AML-193 (cell line): ENCODE measurements around the gene PANX1.
A peak's percentile ranks its signal among the peaks of the same experiment; 100 is the strongest.
"Not testable (repeated sequence)": the region's sequence is repeated elsewhere in the genome, so short reads cannot be mapped to it uniquely, and the experiment has no call there.

Experiments
- DNase-seq, 2 experiments: peaks; one replicate each; lab custom pipeline; 2025; lab: John Stamatoyannopoulos, UW

PANX1 gene

DNA sequence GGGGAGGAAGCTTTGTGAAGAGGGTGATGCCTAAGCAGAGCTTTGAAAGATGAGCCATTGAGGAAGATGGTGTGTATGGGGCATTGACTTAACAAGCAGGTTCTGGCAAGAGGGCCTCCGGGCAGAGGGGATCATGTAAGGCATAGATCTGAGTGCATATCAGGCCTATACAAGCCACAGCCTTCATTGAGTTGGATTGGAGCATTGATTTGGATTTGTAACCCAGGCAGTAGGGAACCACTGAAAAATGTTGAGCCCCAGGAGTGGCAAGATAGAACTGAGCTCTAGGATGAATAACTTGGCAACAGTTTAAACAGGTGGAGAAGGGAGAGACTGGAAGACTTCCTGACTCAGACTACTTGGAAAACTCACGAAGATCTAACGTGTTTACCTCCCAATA lies 21.4 kb downstream of the PANX1 start:
- DNase-seq: no peak

DNA sequence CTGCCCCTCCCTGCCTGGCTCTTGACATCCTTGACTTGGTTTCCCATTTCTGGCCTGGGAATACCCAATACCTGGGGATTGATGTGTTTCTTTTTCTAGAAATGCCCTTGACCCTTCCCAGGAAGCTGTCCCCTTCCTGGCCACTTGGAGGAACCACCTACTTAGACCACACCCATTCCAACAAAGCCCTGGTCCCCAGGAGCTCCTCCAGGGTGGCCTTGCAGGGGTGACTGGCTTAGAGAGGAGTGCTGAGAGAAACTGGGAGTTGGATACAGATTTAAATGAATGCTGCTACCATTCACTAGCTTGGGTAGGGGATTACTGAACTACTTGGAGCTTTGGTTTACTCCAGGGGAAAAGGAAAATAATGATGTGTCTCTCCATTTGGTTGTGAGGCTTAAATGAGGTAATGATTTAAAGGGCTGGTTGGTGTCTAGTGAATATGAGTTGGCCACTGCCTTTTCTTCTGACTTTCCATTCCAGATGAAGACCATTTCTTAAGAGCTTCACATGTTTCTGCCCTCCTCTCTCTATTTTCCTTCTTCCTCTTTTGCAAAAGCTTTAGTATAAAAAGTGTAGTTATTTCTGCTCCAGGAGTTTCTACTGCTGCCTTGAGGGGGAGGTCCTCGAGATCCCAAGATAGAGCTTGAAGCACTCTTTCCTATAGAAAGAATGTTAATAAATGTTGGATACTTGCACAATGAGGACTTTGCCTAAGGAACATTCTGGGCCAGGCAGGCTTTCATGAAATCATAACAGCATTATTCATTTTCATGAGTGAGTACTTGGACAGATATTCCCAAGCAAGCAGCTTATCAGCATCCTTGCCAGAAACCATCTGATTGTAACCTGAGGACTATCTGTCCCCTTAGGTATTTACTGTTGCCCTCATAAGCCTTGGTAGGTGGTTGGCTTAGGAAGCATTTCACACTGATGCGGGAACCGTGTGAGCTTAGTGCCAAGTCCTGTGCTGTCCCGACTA lies 22.4 kb downstream of the PANX1 start:
- DNase-seq: no peak

DNA sequence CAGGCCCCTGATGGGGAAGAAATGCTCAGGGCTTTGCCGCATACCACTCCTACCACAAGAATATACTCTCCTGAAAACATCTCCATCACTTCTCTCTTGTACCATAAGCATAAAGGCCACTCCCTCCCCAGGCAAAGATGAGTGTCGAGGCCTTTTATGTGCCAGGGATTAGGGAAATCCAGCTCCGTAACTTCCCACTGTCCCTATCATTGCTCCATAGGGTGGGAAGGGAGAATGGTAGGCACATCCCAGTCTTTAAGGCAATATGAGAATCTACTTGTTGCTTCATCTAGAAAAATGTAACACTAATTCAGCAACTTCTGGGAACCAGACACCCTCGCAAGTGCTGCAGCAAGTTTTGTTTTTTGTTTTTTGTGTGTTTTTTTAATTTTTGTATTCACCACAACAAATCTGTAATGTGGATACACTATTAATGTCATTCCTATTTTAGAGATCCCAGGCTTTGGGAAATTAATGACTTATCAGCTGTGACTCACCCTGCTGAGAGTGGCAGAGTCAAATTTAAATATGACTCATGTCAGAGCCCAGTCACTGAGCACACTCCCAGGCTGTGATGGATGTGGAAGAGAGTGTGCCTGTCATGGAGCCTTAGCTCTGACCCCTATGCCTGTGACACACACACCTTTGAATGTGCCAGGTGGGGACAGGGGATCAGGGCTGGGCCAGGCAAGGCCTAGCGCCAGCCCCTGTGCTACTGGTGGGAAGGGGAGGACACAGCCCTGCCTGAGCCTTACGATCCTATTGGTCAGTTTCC lies 23.4 kb downstream of the PANX1 start:
- DNase-seq: no peak

DNA sequence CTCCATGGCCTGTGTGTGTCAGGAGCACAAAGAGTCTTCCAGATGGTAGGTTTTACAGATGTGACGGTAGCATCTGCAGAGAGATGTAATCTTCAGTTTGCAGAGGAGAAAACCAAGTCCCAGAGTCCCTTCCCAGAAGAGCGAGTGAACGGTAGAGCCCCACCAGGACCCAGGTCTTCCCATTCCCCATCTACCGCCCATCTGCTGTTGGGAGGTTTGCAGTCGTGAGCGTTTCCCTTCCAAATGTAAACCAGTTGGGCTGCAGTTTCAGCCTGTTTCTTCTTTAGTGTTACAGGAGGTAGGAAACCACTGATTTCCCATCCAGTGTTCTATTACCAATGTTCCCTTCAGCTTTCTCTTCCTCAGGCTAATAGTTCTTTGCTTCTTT lies 24.0 kb downstream of the PANX1 start:
- no peak for DNase-seq

DNA sequence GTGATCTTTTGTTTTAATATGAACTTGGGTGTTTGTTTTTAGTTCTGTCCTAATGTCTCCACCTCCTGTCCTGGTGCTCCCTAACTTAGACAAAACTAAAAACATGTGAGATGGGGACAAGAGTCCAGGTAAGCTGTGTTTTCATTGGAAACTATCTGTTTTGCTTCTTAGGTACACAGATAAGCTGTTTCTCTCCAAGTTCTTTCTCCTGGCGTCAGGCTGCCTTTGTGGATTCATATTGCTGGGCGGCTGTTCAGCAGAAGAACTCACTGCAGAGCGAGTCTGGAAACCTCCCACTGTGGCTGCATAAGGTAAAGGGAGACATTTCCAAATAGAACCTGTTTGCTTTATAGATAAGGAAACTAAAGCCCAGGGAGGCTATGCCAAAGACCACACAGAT lies 24.7 kb downstream of the PANX1 start:
- no peak for DNase-seq

DNA sequence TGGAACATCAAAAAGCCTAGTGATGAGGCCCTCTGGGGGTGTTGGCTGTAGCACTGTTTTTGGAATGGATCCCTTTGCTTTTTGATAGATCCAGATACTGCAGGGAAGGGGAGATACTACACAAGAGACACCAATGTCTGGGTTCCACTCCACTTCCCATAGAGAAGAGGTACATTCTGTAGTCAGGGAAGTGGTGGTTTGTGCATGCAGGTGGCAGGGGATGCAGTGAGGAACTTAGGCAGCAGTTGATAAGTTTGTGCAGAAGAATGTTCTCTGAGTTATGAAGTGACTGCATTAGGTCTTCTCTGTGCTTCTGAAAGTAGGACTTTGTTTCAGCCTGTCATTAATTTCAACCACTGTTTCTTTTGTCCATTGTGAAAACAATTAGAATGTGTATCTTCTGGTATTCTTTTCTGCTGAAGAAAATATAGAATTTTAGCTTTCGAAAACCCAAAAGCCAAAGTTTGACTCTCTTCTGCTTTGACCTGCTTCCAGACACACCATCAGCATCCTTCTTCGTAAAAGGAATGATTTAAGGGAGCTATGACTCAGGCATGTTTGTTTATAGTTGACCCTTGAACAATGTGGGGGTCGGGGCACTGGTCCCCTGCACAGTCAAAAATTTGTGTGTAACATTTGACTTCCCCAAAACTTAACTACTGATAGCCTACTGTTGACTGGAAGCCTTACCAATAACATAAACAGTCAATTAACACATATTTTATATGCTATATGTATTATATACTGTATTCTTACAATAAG lies 25.6 kb downstream of the PANX1 start:
- no peak for DNase-seq

DNA sequence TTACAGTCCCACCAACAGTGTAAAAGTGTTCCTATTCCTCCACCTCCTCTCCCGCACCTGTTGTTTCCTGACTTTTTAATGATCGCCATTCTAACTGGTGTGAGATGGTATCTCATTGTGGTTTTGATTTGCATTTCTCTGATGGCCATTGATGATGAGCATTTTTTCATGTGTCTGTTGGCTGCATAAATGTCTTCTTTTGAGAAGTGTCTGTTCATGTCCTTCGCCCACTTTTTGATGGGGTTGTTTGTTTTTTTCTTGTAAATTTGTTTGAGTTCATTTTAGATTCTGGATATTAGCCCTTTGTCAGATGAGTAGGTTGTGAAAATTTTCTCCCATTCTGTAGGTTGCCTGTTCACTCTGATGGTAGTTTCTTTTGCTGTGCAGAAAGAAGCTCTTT lies 28.7 kb downstream of the PANX1 start:
- not testable (repeated sequence) for DNase-seq

DNA sequence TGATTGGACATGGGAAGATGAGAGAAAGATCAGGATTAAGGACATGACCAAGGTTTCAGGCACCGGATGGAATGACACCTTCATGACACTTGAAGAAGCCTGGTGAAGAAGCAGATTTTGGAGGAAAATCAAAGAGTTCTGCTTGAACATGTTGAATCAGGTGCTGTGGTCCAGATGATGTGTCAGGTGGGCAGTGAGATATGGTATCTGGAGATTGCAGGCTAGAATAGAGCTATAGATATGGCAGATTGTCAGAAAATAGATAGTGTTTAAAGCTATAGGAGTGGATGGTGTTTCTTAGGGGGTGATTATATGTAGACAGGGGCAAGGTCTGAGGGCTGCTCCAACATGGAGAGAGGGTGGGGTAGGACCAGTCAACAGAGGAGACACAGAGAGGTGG lies 40.2 kb downstream of the PANX1 start:
- no peak for DNase-seq

DNA sequence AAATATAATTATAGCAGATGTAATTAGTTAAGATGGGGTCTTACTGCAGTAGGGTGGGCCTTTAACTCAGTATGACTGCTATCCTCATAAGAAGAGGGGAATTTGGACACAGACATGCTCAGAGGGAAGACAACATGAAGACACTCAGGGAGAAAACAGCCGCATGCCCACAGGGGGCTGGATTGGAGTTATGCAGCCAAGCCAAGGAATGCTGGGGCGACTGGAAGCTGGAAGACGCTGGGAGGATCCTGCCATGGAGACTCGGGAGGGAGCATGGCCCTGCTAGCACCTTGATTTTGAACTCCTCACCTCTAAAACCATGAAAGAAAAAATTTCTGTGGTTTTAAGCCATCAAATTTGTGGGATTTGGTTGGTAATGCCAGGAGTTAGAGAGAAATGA lies 40.9 kb downstream of the PANX1 start:
- no peak for DNase-seq

DNA sequence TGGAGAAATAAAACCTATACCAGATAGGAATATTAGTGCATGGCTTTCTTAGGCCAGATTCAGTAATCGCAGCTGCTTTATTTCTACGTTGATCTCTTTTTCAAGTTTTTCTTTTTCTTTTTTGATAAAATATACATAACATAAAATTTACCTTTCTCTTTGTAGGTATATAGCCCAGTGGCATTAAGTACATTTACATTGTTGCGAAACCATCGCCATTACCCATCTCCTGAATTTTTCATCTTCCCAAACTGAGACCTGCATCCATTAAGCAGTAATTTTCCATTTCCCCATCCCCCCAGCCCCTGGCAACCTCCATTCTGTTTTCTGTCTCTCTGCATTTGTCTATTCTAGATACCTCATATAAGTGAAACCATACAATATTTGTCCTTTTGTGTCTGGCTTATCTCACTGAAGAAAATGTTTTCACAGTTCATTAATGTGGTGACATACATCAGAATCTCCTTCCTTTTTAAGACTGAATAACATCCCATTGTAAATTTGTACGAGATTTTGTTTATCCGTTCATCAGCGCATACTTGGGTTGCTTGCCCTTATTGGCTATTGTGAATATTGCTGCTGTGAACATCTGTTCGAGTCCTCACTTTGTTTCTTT lies 41.4 kb downstream of the PANX1 start:
- no peak for DNase-seq

DNA sequence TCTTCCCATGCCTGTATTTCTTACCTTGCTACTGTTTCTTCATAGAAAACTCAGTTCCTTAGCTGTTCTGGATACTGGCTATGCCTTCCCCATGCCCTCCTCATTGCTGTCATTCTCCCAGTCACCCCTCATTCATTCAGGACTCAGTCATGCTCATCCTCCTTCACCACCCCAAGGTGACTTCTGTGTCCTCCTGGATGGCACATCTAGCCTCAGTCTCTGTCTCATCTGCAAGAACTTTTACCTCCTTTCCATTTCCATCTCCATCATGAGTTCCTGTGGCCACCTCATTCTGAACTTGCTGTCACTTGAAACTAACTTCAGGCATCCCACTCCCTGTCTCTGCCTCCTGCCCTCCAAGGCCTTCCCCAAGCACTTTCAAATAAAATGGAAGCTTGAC lies 42.3 kb downstream of the PANX1 start:
- DNase-seq: no peak

DNA sequence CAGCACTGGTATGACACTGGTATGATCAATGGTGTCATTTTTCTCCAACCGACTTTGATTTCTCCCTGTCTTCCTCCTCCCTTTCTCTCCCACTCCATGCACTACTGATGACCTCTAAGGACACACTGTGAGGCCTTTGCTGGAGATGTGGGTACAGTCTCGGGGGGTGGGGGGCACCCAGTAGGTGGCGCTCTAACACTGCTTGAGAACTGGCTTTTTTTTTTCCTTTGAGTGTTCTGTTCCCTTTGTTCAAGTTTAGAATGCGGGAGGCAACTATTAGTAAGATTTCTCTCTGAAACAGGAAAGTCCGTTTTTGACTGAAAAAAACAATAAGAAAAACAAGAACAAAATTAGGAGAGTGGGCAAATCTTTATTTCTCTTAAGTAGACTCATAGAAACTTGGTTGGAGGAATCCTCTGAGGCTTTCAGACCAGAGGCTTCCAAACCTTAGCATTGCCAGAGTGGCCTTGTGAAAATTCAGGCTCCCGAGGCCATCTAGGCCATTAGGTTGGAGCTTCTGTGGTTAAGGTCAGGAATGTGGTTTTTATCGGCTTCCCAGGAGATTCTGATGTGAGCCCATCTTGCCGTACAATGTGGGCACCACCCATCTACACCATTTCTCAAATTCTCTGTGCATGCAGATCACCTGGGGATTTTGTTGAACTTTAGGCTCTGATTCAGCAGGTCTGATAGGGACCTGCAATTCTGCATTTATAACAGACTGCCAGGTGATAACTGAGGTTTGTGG lies 43.2 kb downstream of the PANX1 start:
- DNase-seq: peak; percentile 37 to 45

DNA sequence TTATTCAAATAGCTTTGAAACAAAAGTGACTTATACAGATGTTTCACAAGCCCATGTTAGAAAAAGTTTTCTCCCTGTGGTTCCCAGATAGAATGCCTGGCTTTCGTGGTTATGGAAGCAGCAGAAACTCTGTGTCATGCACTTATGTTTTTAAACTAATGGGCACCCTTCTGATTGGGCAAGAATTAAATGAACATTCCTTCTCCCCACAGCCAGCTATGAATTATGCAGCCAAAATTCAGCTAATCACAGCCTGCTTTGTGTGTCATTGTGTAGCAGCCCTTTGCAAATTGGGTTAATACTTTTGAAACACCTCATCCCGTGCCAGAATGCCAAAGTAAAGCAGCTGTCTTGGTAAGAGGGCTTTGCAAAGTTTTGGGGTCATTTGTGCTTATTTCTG lies 46.9 kb downstream of the PANX1 start:
- no peak for DNase-seq

DNA sequence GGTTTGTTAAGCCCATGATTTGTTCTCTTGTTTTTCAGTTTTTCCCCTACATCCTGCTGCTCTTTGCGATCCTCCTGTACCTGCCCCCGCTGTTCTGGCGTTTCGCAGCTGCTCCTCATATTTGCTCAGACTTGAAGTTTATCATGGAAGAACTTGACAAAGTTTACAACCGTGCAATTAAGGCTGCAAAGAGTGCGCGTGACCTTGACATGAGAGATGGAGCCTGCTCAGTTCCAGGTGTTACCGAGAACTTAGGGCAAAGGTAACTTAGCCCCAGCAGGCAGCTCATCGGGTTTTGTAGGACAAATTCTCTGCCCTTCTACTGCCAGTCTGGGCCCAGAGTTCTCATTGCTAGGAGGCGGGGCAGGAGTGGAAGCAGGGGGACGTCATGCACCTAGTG lies 49.7 kb downstream of the PANX1 start:
- DNase-seq: no peak

DNA sequence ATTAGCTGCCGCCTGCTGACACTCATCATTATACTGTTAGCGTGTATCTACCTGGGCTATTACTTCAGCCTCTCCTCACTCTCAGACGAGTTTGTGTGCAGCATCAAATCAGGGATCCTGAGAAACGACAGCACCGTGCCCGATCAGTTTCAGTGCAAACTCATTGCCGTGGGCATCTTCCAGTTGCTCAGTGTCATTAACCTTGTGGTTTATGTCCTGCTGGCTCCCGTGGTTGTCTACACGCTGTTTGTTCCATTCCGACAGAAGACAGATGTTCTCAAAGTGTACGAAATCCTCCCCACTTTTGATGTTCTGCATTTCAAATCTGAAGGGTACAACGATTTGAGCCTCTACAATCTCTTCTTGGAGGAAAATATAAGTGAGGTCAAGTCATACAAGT lies 51.1 kb downstream of the PANX1 start:
- no peak for DNase-seq

DNA sequence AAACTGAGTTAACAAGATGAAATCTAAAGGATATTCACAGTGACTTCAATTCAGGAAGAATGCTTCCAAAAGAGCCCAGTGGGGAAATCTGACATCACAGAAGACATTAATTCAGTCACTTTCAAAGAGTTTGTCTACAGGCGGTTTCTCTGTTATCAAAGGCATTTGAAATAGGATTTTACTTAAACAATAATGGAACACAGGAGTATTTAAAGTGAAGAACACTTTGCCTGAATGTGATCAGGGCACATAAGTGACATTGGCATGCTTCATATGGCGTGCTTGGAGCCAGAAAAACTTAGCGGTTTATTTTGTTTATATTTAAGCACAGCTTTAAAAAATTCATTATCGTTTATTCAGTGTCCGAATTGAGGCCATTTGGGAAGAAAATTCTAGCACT lies 52.9 kb downstream of the PANX1 start:
- no peak for DNase-seq

DNA sequence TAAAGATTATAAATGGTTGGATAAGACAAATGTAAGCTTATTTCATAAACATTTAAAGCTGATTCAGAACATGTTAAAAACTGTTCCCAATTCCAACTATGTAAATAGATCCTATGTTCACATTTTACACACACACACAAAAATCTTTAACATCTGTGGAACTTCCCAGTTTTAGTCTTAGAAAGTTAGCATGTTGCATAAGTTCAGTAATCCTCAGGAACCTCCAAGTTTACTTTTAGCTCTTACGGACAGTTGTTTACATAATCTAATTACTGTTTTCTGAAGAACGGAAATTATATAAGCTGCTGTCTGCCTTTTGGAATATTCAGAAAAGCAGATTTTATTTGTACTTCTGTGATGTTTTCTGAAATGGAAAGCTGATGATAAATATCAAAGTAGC lies 53.3 kb downstream of the PANX1 start:
- DNase-seq: no peak

DNA sequence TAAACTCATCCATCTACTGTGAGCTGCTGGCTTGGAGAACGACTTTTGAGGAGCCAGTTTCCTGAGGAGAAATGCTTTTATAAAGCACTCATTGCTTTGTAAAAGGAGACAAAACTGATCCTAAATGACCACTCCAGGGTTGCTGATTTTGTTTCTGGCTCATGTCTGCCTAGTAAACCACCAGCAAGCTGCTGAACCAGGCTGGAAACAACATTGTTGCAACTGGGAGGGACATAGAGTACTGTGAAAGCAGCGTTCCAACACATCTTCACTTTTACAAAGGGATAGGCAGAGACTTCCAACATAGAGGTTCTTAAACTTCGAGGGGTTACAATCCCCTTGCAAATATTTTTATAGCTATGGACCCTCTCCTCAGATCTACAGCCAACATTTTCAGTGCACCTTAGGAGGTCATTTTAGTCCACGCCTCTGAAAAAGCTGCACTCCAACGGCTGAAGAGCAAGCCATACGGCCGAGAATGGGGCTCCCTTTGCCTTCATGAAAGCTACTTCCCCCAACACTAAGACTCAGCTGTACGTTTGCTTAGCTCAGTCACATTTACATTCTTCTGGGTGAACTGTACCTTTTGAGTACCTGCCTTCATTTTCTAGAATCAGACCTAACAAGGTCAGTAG lies 54.7 kb downstream of the PANX1 start:
- no peak for DNase-seq

DNA sequence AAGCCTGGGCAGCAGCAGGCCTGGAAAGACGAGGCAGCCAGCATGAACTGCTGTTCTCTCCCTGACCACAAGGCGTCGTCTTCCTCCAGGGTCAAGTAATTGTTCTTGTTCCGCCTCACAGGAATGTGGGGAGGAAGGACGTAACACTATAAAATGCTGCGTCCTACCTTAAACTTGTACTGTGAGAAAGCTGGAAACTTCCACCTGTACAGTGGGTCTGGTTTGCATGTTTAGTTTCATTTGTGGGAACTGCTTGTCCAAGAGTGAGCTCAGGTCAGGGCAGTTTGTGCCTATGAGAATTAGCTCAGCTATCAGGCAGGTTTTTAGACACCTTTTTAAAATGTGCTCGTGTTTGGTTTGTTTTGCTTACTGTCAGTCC lies 55.2 kb downstream of the PANX1 start:
- DNase-seq: peak; percentile 4 to 20

DNA sequence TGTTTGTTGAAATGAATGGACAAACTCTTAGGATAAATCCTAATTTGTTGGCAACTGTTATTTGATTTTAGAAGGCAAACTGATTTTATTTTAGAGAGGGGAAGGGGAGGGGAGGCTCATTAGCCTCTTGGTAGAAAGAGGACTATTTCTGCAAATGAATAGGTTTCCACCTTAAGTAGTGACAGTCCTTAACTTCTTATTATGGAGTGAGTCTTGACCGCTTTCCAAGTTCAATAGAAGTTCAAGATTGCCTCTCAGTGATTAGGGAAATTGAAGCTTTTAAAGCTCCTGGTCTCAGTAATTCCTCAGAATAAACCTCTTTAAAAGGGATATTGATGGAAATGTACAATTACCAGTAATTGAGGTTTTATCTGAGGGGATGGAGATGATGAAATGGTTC lies 55.7 kb downstream of the PANX1 start:
- DNase-seq: no peak

DNA sequence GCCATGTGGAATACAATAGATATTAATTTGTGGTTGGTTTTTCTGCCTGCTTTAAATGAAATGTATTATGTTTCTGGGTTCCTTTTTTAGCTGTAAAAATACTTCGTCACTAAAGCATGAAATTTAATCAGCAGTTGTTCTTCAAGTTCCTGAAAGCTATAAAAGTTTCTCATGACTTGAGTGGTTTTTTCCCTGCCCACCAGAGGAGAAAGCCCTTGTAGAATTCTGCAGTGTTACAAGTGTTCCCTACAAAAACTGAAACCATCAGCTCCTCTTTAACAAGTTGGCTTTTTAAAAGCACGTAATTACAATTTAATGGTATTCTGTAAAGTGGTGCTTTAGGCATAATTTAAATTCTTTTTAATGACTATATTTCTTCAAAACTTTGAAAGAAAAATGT lies 56.2 kb downstream of the PANX1 start:
- no peak for DNase-seq
